ENCODE data around the gene POC1B. TPM values are rescaled to one million over a fixed set of nuclear protein-coding genes. Genes with fewer than 3 reads are reported as not detected.

The POC1B gene
- total and polyA plus RNA-seq, 2 donors (not counting 3 experiments of a cell fraction or from before 2014, with no cell fraction given): 7.1 to 18.2 TPM

GRCh38 chr12:89540586-89540985 lies 14.7 kb upstream of the POC1B start:
- no peak overlapping the region for H3K27ac ChIP-seq (ENCODE audit: insufficient read depth, low read depth, low read length)
- CTCF ChIA-PET: no interaction called here
- FAIRE-seq: no peak
- no peak for TF ChIP-seq POLR2AphosphoS5 (IDR thresholded peaks at IDR 0.05; ENCODE audit: insufficient read depth, low read depth, low read length)
- no peak for TF ChIP-seq CTCF (IDR thresholded peaks at IDR 0.05; ENCODE audit: extremely low read depth in 1 of 2, insufficient read depth in 1 of 2, low read depth in 1 of 2, low read length in 2 of 2)
- no peak for TF ChIP-seq MYC (IDR thresholded peaks at IDR 0.05; ENCODE audit: low read depth, low read length)
- no peak for TF ChIP-seq JUN (IDR thresholded peaks at IDR 0.05; ENCODE audit: borderline replicate concordance, insufficient read depth, insufficient read length, low read depth)
- TF ChIP-seq POLR2A (IDR thresholded peaks at IDR 0.05; ENCODE audit: low read depth, low read length): no peak
- no peak for TF ChIP-seq EZH2 (IDR thresholded peaks at IDR 0.05; ENCODE audit: borderline replicate concordance, low read depth, low read length, severe bottlenecking)
- TF ChIP-seq FOS (IDR thresholded peaks at IDR 0.05; ENCODE audit: borderline replicate concordance, insufficient read depth, low read length): no peak
- no peak for TF ChIP-seq MAX (IDR thresholded peaks at IDR 0.05; ENCODE audit: insufficient read depth, insufficient read length)
- no peak for TF ChIP-seq GATA2 (IDR thresholded peaks at IDR 0.05; ENCODE audit: insufficient read depth, insufficient read length, low read depth, low read length)
- no peak for DNase-seq (ENCODE audit: low read depth, low spot score)
- no peak overlapping the region for H2AFZ ChIP-seq (ENCODE audit: low read depth, low read length)
- no peaks in the 10 kb centered on the region for H4K20me1 ChIP-seq (replicated peaks; ENCODE audit: control insufficient read depth, extremely low read depth, insufficient read depth, low read length)
- no peak overlapping the region for H3K4me3 ChIP-seq (replicated peaks in 1 of 3; ENCODE audit: insufficient read depth in 1 of 3, low read depth in 1 of 3, low read length in 3 of 3)
- H3K27me3 ChIP-seq (ENCODE audit: control insufficient read depth in 2 of 2, insufficient read depth in 2 of 2, low read length in 2 of 2): no peaks in the 10 kb centered on the region
- no TSS peak for BruUV-seq (replicated peaks)
- no peaks in the 10 kb centered on the region for H3K79me2 ChIP-seq (ENCODE audit: control insufficient read depth, insufficient read depth, low read length)
- H3K9ac ChIP-seq (replicated peaks; ENCODE audit: extremely low read depth, insufficient read depth, low read length): no peak overlapping the region
- no peaks in the 10 kb centered on the region for H3K9me1 ChIP-seq (replicated peaks; ENCODE audit: control insufficient read depth, extremely low read depth, insufficient read depth, low read length)
- H3K4me1 ChIP-seq (ENCODE audit: control insufficient read depth, extremely low read depth, insufficient read depth, low read length): peaks cover 19% of the 10 kb centered on the region
- POLR2A ChIA-PET: no interaction called here
- intact Hi-C loops (cut with micrococcal nuclease): loop anchor here (5.0 to 10.0 kb wide), 5 partner anchors 322 to 1157 kb away; no protein-coding TSS in a partner anchor
- no peaks in the 10 kb centered on the region for H3K36me3 ChIP-seq (ENCODE audit: control insufficient read depth in 2 of 2, extremely low read depth in 1 of 2, insufficient read depth in 2 of 2, low read length in 2 of 2)
- no peak overlapping the region for H3K4me2 ChIP-seq (ENCODE audit: insufficient read depth, low read length)
- dilution Hi-C loops (cut with MboI; ENCODE audit: extremely low pct_ligation_motif_present, low sequenced_read_pairs): no loop called here
- H3K9me3 ChIP-seq (replicated peaks; ENCODE audit: control insufficient read depth, insufficient read depth, low read length): no peaks in the 10 kb centered on the region

All from endothelial cell of umbilical vein (primary cell).